Mesothelial cell of epicardium (in vitro differentiated cells): Measurements from ENCODE around the gene KCNK7. TPM values are rescaled to one million over a fixed set of nuclear protein-coding genes. Genes with fewer than 3 reads are reported as not detected.

ENCODE experiments used
- DNase-seq, 2 experiments: peaks; one replicate each; pipeline ENCODE4 v3.0.0; 2021; ENCODE audit warnings: low spot score in 2 of 2; ENCODE audit not compliant: unreplicated experiment in 2 of 2
- H3K27ac Mint-ChIP-seq: 2 replicates; pipeline ENCODE4 v1.8.0; 2021; ENCODE audit warnings: mixed read lengths
- H3K27me3 Mint-ChIP-seq: 2 replicates; pipeline ENCODE4 v1.8.0; 2021; ENCODE audit warnings: low read depth, mixed read lengths
- H3K36me3 Mint-ChIP-seq: 2 replicates; pipeline ENCODE4 v1.8.0; 2021; ENCODE audit warnings: mixed read lengths
- H3K4me1 Mint-ChIP-seq: 2 replicates; pipeline ENCODE4 v1.8.0; 2021; ENCODE audit warnings: mixed read lengths
- H3K4me3 Mint-ChIP-seq: 2 replicates; pipeline ENCODE4 v1.8.0; 2021; ENCODE audit warnings: mild to moderate bottlenecking, moderate library complexity, mixed read lengths
- H3K9me3 Mint-ChIP-seq: 2 replicates; pipeline ENCODE4 v1.8.0; 2021; ENCODE audit warnings: mixed read lengths
- CTCF ChIP-seq: fragments of 200-600 bp; sonication (generic); IDR thresholded peaks from one replicate; pipeline ENCODE4 v1.5.0; 2021; ENCODE audit warnings: antibody characterized with exemption; ENCODE audit not compliant: unreplicated experiment
- total RNA-seq: library from RNA; stranded (reverse); gene quantifications from 3 replicates; pipeline ENCODE4 v1.2.1, GENCODE V29; 2021

Gene KCNK7
- total RNA-seq, 1 donor from 2014 or later = 2.4 TPM

- no peak for DNase-seq
- Mint-ChIP-seq H3K9me3 (no peaks in the 10 kb centered on the region), H3K4me1 (peaks cover 8% of the 10 kb centered on the region), H3K4me3 (no peak overlapping the region), H3K27me3 (no peaks in the 10 kb centered on the region), H3K27ac (no peak overlapping the region), H3K36me3 (peaks cover 12% of the 10 kb centered on the region)
- TF ChIP-seq CTCF = no peak
These were observed 23.8 kb upstream of the KCNK7 start for GRCh38 chr11:65619281-65619928.

DNA sequence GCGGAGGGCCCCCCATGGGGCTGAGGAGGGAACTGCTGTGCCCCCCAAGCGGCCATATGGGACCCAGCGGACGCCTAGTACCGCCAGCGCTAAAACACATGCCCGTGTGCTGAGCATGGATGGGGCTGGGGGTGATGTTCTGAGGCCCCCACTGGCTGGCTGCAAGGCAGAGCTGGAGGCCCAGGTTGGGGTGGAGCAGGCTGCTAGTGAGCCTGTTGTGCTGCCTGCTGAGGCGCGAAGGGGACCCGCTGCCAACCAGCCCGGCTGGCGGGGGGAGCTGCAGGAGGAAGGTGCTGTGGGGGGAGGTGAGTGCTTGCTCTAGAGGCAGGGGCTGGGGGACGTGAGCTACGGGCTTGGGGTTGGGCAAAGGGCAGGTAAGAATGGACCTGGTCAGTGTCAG is 23.2 kb upstream of the KCNK7 start:
- no peaks in the 10 kb centered on the region for H3K9me3 Mint-ChIP-seq
- H3K36me3 Mint-ChIP-seq = peaks cover 10% of the 10 kb centered on the region
- H3K27me3 Mint-ChIP-seq = no peaks in the 10 kb centered on the region
- H3K27ac Mint-ChIP-seq = no peak overlapping the region
- peaks cover 10% of the 10 kb centered on the region for H3K4me1 Mint-ChIP-seq
- no peak for TF ChIP-seq CTCF
- no peak for DNase-seq
- no peak overlapping the region for H3K4me3 Mint-ChIP-seq

DNA sequence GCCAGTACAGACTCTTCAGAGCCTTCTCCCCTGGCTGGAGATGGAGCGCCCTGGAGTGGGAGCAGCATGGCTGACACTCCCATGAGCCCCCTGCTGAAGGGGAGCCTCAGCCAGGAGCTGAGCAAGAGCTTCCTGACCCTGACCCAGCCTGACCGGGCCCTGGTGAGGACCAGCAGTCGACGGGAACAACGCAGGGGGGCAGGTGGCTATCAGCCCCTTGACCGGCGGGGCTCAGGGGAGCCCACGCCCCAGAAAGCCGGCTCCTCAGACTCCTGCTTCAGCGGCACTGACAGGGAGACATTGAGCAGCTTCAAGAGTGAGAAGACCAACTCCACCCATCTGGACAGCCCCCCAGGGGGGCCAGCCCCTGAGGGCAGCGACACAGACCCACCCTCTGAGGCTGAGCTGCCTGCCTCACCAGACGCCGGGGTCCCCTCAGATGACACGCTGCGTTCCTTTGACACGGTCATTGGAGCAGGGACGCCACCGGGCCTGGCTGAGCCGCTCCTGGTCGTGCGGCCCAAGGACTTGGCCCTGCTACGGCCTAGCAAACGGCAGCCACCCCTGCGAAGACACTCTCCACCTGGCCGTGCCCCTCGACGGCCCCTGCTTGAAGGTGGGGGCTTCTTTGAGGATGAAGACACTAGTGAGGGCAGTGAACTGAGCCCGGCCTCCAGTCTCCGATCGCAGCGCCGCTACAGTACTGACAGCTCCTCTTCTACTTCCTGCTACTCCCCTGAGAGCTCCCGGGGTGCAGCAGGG is 22.6 kb upstream of the KCNK7 start:
- H3K4me3 Mint-ChIP-seq = no peak overlapping the region
- peaks cover 10% of the 10 kb centered on the region for H3K36me3 Mint-ChIP-seq
- peaks cover 12% of the 10 kb centered on the region for H3K4me1 Mint-ChIP-seq
- H3K27me3 Mint-ChIP-seq = no peaks in the 10 kb centered on the region
- H3K27ac Mint-ChIP-seq = no peak overlapping the region
- H3K9me3 Mint-ChIP-seq = no peaks in the 10 kb centered on the region
- DNase-seq = no peak
- no peak for TF ChIP-seq CTCF

DNA sequence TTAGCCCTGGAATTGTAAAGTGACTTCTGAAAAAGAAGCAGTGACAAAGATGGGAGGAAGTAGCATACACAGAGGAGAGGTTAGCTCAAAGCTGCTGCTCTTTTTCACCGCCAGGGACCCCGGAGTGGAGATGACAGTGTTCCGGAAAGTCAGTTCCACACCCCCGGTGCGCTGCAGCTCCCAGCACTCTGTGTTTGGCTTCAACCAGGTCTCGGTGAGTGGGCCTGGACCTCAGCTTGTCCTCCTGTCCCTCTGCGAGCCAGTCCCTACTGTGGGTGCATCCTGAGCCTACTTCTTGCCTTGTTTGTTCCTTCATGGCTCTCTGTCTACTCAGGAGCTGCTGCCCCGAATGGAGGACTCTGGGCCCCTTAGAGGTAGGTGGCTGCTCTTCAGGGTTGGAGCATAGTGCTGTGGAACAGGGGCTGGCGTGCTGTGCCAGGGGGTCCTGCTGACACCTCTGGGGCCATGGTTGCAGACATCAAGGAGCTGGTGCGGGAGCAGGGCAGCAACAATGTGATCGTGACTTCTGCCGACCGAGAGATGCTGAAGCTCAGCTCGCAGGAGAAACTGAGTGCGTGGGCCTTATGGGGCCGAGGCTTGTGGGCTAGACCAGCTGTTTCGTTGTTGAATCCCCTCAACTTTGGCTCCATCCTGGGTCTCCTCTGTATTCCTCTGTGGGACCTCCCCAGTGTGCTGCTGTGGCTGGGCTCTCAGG is 21.7 kb upstream of the KCNK7 start:
- no peak for TF ChIP-seq CTCF
- Mint-ChIP-seq H3K27me3 (no peaks in the 10 kb centered on the region), H3K4me1 (peaks cover 16% of the 10 kb centered on the region), H3K27ac (peak overlapping the region; percentile 50), H3K36me3 (peaks cover 6% of the 10 kb centered on the region), H3K4me3 (peak overlapping the region; percentile 97), H3K9me3 (no peaks in the 10 kb centered on the region)
- no peak for DNase-seq

GRCh38 chr11:65616575-65617001 is 21.0 kb upstream of the KCNK7 start:
- peaks cover 6% of the 10 kb centered on the region for H3K36me3 Mint-ChIP-seq
- peak overlapping the region; percentile 97 for H3K4me3 Mint-ChIP-seq
- H3K9me3 Mint-ChIP-seq = no peaks in the 10 kb centered on the region
- no peak for TF ChIP-seq CTCF
- DNase-seq = no peak
- H3K4me1 Mint-ChIP-seq = peaks cover 21% of the 10 kb centered on the region
- H3K27ac Mint-ChIP-seq = peak overlapping the region; percentile 96
- no peaks in the 10 kb centered on the region for H3K27me3 Mint-ChIP-seq
